HEK293 (cell line): ENCODE measurements around the gene KCNK7.

ENCODE experiments used
- GLI2 ChIP-seq: fragments of 450-650 bp; formaldehyde crosslinking; IDR thresholded peaks from 2 replicates; pipeline ENCODE4; 2017; ENCODE audit warnings: missing biosample characterization, missing genetic modification characterization, low read depth, borderline replicate concordance
- HOXD13 ChIP-seq: sonication (generic); formaldehyde crosslinking; IDR thresholded peaks from 2 replicates; pipeline ENCODE4 v1.8.0; 2022; ENCODE audit warnings: missing genetic modification reagents, borderline replicate concordance
- IKZF3 ChIP-seq: fragments of 450-650 bp; IDR thresholded peaks from 2 replicates; pipeline ENCODE4 v1.5.0; 2018; ENCODE audit warnings: missing biosample characterization, mild to moderate bottlenecking, missing genetic modification characterization, moderate library complexity
- KLF10 ChIP-seq: fragments of 450-650 bp; IDR thresholded peaks from 2 replicates; pipeline ENCODE4 v1.5.1; 2018; ENCODE audit warnings: missing biosample characterization, mild to moderate bottlenecking, missing genetic modification characterization
- MEIS1 ChIP-seq: sonication (generic); formaldehyde crosslinking; IDR thresholded peaks from 2 replicates; pipeline ENCODE4 v1.8.1; 2022; ENCODE audit warnings: missing genetic modification reagents, mild to moderate bottlenecking, borderline replicate concordance
- OSR2 ChIP-seq: fragments of 450-650 bp; formaldehyde crosslinking; IDR thresholded peaks from 2 replicates; pipeline ENCODE4 v1.5.1; 2016; ENCODE audit warnings: missing biosample characterization, missing genetic modification characterization
- SCRT2 ChIP-seq: fragments of 450-650 bp; formaldehyde crosslinking; IDR thresholded peaks from 2 replicates; pipeline ENCODE4 v1.5.1; 2016; ENCODE audit warnings: missing biosample characterization, missing genetic modification characterization
- ZIC2 ChIP-seq: fragments of 450-650 bp; formaldehyde crosslinking; IDR thresholded peaks from 2 replicates; pipeline ENCODE4 v1.5.1; 2016; ENCODE audit warnings: missing biosample characterization, missing genetic modification characterization
- ZNF133 ChIP-seq: fragments of 450-650 bp; formaldehyde crosslinking; IDR thresholded peaks from 2 replicates; pipeline ENCODE4 v1.5.1; 2016; ENCODE audit warnings: missing biosample characterization, missing genetic modification characterization
- ZNF174 ChIP-seq: fragments of 450-650 bp; formaldehyde crosslinking; IDR thresholded peaks from 2 replicates; pipeline ENCODE4 v1.5.0; 2017; ENCODE audit warnings: missing biosample characterization, mild to moderate bottlenecking, missing genetic modification characterization
- ZNF19 ChIP-seq: fragments of 450-650 bp; formaldehyde crosslinking; IDR thresholded peaks from 2 replicates; pipeline ENCODE4; 2016; ENCODE audit warnings: missing biosample characterization, missing genetic modification characterization, low read depth
- ZNF350 ChIP-seq: fragments of 450-650 bp; formaldehyde crosslinking; IDR thresholded peaks from 2 replicates; pipeline ENCODE4 v1.5.0; 2017; ENCODE audit warnings: missing biosample characterization, mild to moderate bottlenecking, missing genetic modification characterization
- ZNF501 ChIP-seq: fragments of 450-650 bp; formaldehyde crosslinking; IDR thresholded peaks from 2 replicates; pipeline ENCODE4 v1.5.1; 2016; ENCODE audit warnings: missing biosample characterization, missing genetic modification characterization
- ZNF600 ChIP-seq: fragments of 450-650 bp; formaldehyde crosslinking; IDR thresholded peaks from 2 replicates; pipeline ENCODE4 v1.5.1; 2016; ENCODE audit warnings: missing biosample characterization, missing genetic modification characterization
- ZNF624 ChIP-seq: fragments of 450-650 bp; formaldehyde crosslinking; IDR thresholded peaks from 2 replicates; pipeline ENCODE4 v1.5.1; 2017; ENCODE audit warnings: missing biosample characterization, missing genetic modification characterization
- ZNF664 ChIP-seq: fragments of 450-650 bp; formaldehyde crosslinking; IDR thresholded peaks from 2 replicates; pipeline ENCODE4 v1.5.1; 2016; ENCODE audit warnings: missing biosample characterization, missing genetic modification characterization
- ZNF768 ChIP-seq: fragments of 450-650 bp; formaldehyde crosslinking; IDR thresholded peaks from 2 replicates; pipeline ENCODE4 v1.5.1; 2018; ENCODE audit warnings: missing biosample characterization, mild to moderate bottlenecking, missing genetic modification characterization
- ZSCAN16 ChIP-seq: fragments of 450-650 bp; formaldehyde crosslinking; IDR thresholded peaks from 2 replicates; pipeline ENCODE4 v1.5.1; 2016; ENCODE audit warnings: missing biosample characterization, missing genetic modification characterization
- TF ChIP-seq, protein P1 (sequence below): fragments of 450-650 bp; IDR thresholded peaks from 2 replicates; pipeline ENCODE4 v1.5.1; 2018; ENCODE audit warnings: missing biosample characterization, mild to moderate bottlenecking, missing genetic modification characterization
- TF ChIP-seq, protein P2 (sequence below): fragments of 450-650 bp; formaldehyde crosslinking; IDR thresholded peaks from 2 replicates; pipeline ENCODE4 v1.5.1; 2016; ENCODE audit warnings: missing biosample characterization, missing genetic modification characterization
- TF ChIP-seq, protein P3 (sequence below): fragments of 450-650 bp; formaldehyde crosslinking; IDR thresholded peaks from 2 replicates; pipeline ENCODE4 v1.5.1; 2017; ENCODE audit warnings: missing biosample characterization, missing genetic modification characterization
- TF ChIP-seq, protein P4 (sequence below): fragments of 450-650 bp; formaldehyde crosslinking; IDR thresholded peaks from 2 replicates; pipeline ENCODE4 v1.5.1; 2016; ENCODE audit warnings: missing biosample characterization, missing genetic modification characterization
- TF ChIP-seq, protein P5 (sequence below): fragments of 450-650 bp; formaldehyde crosslinking; IDR thresholded peaks from 2 replicates; pipeline ENCODE4 v1.5.1; 2016; ENCODE audit warnings: missing biosample characterization, missing genetic modification characterization
- TF ChIP-seq, protein P6 (sequence below): fragments of 450-650 bp; formaldehyde crosslinking; IDR thresholded peaks from 2 replicates; pipeline ENCODE4 v1.5.1; 2017; ENCODE audit warnings: missing biosample characterization, missing genetic modification characterization
- TF ChIP-seq, protein P7 (sequence below): fragments of 450-650 bp; formaldehyde crosslinking; IDR thresholded peaks from 2 replicates; pipeline ENCODE4 v1.5.1; 2016; ENCODE audit warnings: missing biosample characterization, missing genetic modification characterization

KCNK7 gene

DNA sequence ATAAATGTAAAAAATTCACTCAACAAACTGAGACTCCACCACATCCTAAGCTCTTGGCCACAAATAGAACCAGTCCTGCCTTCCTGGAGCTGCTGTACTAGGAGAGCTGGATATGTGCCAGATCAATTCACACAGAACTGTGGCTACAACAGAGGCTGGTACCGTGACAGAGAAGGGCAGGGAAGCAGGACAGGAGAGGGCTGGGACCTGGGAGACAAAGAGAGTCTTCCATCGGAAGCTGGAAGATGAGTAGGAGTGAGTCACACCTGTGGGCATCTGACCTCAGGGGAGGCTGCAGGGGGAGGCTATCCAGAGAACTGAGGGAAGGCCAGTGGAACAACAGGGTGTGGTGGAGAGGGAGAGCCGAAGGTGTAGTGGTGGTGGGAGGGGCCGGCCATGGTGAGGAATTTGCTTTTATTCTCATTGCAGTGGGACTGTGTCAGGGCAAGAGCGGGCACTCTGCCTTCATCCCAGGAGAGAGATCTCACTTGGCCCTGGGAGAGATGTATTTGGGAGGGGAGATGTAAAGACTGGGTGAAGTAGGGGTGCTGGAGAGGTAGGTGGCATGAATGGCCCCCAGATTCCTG lies 35.6 kb downstream of the KCNK7 start (continued):
- TF ChIP-seq, protein P1, sequence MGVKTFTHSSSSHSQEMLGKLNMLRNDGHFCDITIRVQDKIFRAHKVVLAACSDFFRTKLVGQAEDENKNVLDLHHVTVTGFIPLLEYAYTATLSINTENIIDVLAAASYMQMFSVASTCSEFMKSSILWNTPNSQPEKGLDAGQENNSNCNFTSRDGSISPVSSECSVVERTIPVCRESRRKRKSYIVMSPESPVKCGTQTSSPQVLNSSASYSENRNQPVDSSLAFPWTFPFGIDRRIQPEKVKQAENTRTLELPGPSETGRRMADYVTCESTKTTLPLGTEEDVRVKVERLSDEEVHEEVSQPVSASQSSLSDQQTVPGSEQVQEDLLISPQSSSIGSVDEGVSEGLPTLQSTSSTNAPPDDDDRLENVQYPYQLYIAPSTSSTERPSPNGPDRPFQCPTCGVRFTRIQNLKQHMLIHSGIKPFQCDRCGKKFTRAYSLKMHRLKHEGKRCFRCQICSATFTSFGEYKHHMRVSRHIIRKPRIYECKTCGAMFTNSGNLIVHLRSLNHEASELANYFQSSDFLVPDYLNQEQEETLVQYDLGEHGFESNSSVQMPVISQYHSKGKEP (tag by site-specific recombination): no peak
- 0 out of 2 replicates have a peak, but pooled peaks have one; percentile 7 for TF ChIP-seq IKZF3 (tag by site-specific recombination)
- TF ChIP-seq ZNF664 (tag by site-specific recombination): no peak
- no peak for TF ChIP-seq HOXD13 (CRISPR knock-in tag)
- TF ChIP-seq, protein P2, sequence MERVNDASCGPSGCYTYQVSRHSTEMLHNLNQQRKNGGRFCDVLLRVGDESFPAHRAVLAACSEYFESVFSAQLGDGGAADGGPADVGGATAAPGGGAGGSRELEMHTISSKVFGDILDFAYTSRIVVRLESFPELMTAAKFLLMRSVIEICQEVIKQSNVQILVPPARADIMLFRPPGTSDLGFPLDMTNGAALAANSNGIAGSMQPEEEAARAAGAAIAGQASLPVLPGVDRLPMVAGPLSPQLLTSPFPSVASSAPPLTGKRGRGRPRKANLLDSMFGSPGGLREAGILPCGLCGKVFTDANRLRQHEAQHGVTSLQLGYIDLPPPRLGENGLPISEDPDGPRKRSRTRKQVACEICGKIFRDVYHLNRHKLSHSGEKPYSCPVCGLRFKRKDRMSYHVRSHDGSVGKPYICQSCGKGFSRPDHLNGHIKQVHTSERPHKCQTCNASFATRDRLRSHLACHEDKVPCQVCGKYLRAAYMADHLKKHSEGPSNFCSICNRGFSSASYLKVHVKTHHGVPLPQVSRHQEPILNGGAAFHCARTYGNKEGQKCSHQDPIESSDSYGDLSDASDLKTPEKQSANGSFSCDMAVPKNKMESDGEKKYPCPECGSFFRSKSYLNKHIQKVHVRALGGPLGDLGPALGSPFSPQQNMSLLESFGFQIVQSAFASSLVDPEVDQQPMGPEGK: peak; percentile 70; the same call in 1 of the 2 replicates
- TF ChIP-seq ZNF600 (tag by site-specific recombination): peak; percentile 71; the same call in 1 of the 2 replicates
- no peak for TF ChIP-seq ZNF501 (tag by site-specific recombination)
- TF ChIP-seq MEIS1 (CRISPR knock-in tag): no peak
- TF ChIP-seq, protein P3, sequence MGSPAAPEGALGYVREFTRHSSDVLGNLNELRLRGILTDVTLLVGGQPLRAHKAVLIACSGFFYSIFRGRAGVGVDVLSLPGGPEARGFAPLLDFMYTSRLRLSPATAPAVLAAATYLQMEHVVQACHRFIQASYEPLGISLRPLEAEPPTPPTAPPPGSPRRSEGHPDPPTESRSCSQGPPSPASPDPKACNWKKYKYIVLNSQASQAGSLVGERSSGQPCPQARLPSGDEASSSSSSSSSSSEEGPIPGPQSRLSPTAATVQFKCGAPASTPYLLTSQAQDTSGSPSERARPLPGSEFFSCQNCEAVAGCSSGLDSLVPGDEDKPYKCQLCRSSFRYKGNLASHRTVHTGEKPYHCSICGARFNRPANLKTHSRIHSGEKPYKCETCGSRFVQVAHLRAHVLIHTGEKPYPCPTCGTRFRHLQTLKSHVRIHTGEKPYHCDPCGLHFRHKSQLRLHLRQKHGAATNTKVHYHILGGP (tag by site-specific recombination): no peak
- no peak for TF ChIP-seq ZNF350
- no peak for TF ChIP-seq ZIC2 (tag by site-specific recombination)
- no peak for TF ChIP-seq ZNF624
- no peak for TF ChIP-seq ZNF768 (tag by site-specific recombination)
- TF ChIP-seq, protein P4, sequence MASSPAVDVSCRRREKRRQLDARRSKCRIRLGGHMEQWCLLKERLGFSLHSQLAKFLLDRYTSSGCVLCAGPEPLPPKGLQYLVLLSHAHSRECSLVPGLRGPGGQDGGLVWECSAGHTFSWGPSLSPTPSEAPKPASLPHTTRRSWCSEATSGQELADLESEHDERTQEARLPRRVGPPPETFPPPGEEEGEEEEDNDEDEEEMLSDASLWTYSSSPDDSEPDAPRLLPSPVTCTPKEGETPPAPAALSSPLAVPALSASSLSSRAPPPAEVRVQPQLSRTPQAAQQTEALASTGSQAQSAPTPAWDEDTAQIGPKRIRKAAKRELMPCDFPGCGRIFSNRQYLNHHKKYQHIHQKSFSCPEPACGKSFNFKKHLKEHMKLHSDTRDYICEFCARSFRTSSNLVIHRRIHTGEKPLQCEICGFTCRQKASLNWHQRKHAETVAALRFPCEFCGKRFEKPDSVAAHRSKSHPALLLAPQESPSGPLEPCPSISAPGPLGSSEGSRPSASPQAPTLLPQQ: peak; percentile 23; the same call in 1 of the 2 replicates
- TF ChIP-seq GLI2 (tag by site-specific recombination): no peak
- TF ChIP-seq, protein P5, sequence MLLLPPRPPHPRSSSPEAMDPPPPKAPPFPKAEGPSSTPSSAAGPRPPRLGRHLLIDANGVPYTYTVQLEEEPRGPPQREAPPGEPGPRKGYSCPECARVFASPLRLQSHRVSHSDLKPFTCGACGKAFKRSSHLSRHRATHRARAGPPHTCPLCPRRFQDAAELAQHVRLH (tag by site-specific recombination): no peak
- TF ChIP-seq, protein P6, sequence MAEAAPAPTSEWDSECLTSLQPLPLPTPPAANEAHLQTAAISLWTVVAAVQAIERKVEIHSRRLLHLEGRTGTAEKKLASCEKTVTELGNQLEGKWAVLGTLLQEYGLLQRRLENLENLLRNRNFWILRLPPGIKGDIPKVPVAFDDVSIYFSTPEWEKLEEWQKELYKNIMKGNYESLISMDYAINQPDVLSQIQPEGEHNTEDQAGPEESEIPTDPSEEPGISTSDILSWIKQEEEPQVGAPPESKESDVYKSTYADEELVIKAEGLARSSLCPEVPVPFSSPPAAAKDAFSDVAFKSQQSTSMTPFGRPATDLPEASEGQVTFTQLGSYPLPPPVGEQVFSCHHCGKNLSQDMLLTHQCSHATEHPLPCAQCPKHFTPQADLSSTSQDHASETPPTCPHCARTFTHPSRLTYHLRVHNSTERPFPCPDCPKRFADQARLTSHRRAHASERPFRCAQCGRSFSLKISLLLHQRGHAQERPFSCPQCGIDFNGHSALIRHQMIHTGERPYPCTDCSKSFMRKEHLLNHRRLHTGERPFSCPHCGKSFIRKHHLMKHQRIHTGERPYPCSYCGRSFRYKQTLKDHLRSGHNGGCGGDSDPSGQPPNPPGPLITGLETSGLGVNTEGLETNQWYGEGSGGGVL: peak; percentile 80
- TF ChIP-seq SCRT2 (tag by site-specific recombination): peak; percentile 95
- no peak for TF ChIP-seq ZNF133 (tag by site-specific recombination)
- no peak for TF ChIP-seq ZSCAN16
- 0 out of 2 replicates have a peak, but pooled peaks have one; percentile 27 for TF ChIP-seq OSR2 (tag by site-specific recombination)
- no peak for TF ChIP-seq ZNF19 (tag by site-specific recombination)
- TF ChIP-seq ZNF174: no peak
- TF ChIP-seq KLF10 (tag by site-specific recombination): no peak
- TF ChIP-seq, protein P7, sequence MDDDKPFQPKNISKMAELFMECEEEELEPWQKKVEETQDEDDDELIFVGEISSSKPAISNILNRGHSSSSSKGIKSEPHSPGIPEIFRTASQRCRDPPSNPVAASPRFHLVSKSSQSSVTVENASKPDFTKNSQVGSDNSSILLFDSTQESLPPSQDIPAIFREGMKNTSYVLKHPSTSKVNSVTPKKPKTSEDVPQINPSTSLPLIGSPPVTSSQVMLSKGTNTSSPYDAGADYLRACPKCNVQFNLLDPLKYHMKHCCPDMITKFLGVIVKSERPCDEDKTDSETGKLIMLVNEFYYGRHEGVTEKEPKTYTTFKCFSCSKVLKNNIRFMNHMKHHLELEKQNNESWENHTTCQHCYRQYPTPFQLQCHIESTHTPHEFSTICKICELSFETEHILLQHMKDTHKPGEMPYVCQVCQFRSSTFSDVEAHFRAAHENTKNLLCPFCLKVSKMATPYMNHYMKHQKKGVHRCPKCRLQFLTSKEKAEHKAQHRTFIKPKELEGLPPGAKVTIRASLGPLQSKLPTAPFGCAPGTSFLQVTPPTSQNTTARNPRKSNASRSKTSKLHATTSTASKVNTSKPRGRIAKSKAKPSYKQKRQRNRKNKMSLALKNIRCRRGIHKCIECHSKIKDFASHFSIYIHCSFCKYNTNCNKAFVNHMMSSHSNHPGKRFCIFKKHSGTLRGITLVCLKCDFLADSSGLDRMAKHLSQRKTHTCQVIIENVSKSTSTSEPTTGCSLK: no peak
